A549 (cell line): ENCODE data around the gene GPANK1. TPM values are rescaled to one million over a fixed set of nuclear protein-coding genes. Genes with fewer than 3 reads are reported as not detected.

ENCODE experiments used
- ATAC-seq, 2 experiments: fragments of 200-7000 bp in 1 of 2; fragments of >200 bp in 1 of 2; cut with Nextera tagmentation in 1 of 2; cut with Tn5 transposase in 1 of 2; 3 replicates each; pipeline versions ENCODE4 v1.8.0 to v1.9.1; 2018 to 2020; ENCODE audit warnings: mild to moderate bottlenecking in 1 of 2, moderate library complexity in 1 of 2
- CTCF ChIA-PET: fragments of 300-600 bp; sonication (Branson Sonifier 250); formaldehyde crosslinking; extraction: SDS; loops from one replicate; lab custom pipeline; 2021; ENCODE audit warnings: antibody characterized with exemption, inconsistent platforms; lab: Yijun Ruan, JAX
- POLR2A ChIA-PET: fragments of 350-600 bp; formaldehyde crosslinking; extraction: SDS; loops from one replicate; lab custom pipeline; 2021; ENCODE audit warnings: antibody characterized with exemption, inconsistent platforms; lab: Yijun Ruan, JAX
- DNase-seq, 2 experiments: peaks; one replicate each; pipeline versions ENCODE4 v3.0.0 to v3.0.0-alpha.2; 2011 to 2016; ENCODE audit warnings: low read depth in 1 of 2, low spot score in 1 of 2
- FAIRE-seq: peaks from 2 replicates; lab custom pipeline; 2011; peaks lifted over from hg19 to GRCh38; lab: Jason Lieb, UNC
- H3K27ac ChIP-seq, 2 experiments: fragments of >200 bp; sonication (Bioruptor Twin); formaldehyde crosslinking; 3 replicates each; pipeline ENCODE4 v1.5.1; 2016 to 2017
- H3K4me1 ChIP-seq: fragments of >200 bp; sonication (Bioruptor Twin); formaldehyde crosslinking; 3 replicates; pipeline ENCODE4 v1.6.1; 2016
- H3K4me2 ChIP-seq: fragments of >200 bp; sonication (Bioruptor Twin); formaldehyde crosslinking; 3 replicates; pipeline ENCODE4 v1.6.1; 2016
- H3K4me3 ChIP-seq: fragments of >200 bp; sonication (Bioruptor Twin); formaldehyde crosslinking; 3 replicates; pipeline ENCODE4 v1.5.1; 2016
- H3K9me3 ChIP-seq: fragments of >200 bp; sonication (Bioruptor Twin); formaldehyde crosslinking; 3 replicates; pipeline ENCODE4 v1.6.1; 2016
- FOSB ChIP-seq: fragments of 250-450 bp; sonication (Bioruptor Pico); IDR thresholded peaks from 2 replicates; pipeline ENCODE4 v1.5.0; 2020; ENCODE audit warnings: mild to moderate bottlenecking, moderate library complexity
- HEYL ChIP-seq: fragments of 250-450 bp; sonication (Bioruptor Pico); IDR thresholded peaks from 2 replicates; pipeline ENCODE4 v1.8.0; 2021; ENCODE audit warnings: mild to moderate bottlenecking, moderate library complexity
- JUNB ChIP-seq: fragments of >200 bp; sonication (Bioruptor Twin); formaldehyde crosslinking; IDR thresholded peaks from 2 replicates; pipeline ENCODE4 v1.6.1; 2016
- KDM1A ChIP-seq: fragments of 200-600 bp; sonication (generic); IDR thresholded peaks from 2 replicates; pipeline ENCODE4 v1.6.1; 2016; ENCODE audit warnings: low read depth, mild to moderate bottlenecking
- MAFK ChIP-seq: fragments of 450-650 bp; IDR thresholded peaks from 2 replicates; pipeline ENCODE4 v1.6.1; 2014; ENCODE audit not compliant: partially characterized antibody
- MAZ ChIP-seq: fragments of 150-350 bp; IDR thresholded peaks from 2 replicates; pipeline ENCODE4 v1.6.1; 2014; ENCODE audit warnings: antibody characterized with exemption, low read depth, low read length, borderline replicate concordance
- MYC ChIP-seq: IDR thresholded peaks from 2 replicates; pipeline ENCODE4 v1.6.1; 2012; ENCODE audit warnings: mild to moderate bottlenecking, inconsistent platforms, low read length, improper control_type of control experiment, borderline replicate concordance
- NR3C1 ChIP-seq: fragments of >200 bp; sonication (Bioruptor Twin); formaldehyde crosslinking; IDR thresholded peaks from 3 replicates; pipeline ENCODE4 v1.6.1; 2017
- PHF8 ChIP-seq: fragments of 200-600 bp; sonication (generic); IDR thresholded peaks from 2 replicates; pipeline ENCODE4 v1.6.1; 2016; ENCODE audit warnings: low read depth, mild to moderate bottlenecking, antibody characterized with exemption, moderate library complexity, borderline replicate concordance
- POLR2A ChIP-seq: IDR thresholded peaks from 2 replicates; pipeline ENCODE4 v1.6.1; 2012; ENCODE audit warnings: mild to moderate bottlenecking, low read length
- RAD21 ChIP-seq, 2 experiments: fragments of >200 bp in 1 of 2; sonication (Bioruptor Twin) in 1 of 2; formaldehyde crosslinking in 1 of 2; IDR thresholded peaks in 1 of 2; conservative IDR thresholded peaks in 1 of 2; 2 replicates in 1 of 2; 3 replicates in 1 of 2; pipeline ENCODE4 v1.6.1; 2012 to 2018; ENCODE audit warnings: inconsistent platforms in 1 of 2
- SREBF2 ChIP-seq: fragments of 450-650 bp; IDR thresholded peaks from 2 replicates; pipeline ENCODE4 v1.6.1; 2014; ENCODE audit warnings: mild to moderate bottlenecking, moderate library complexity
- TFCP2L1 ChIP-seq: fragments of 250-450 bp; sonication (Bioruptor Pico); IDR thresholded peaks from 2 replicates; pipeline ENCODE4 v1.5.0; 2021; ENCODE audit warnings: mild to moderate bottlenecking
- ZSCAN20 ChIP-seq: fragments of 250-450 bp; sonication (Bioruptor Pico); IDR thresholded peaks from 2 replicates; pipeline ENCODE4 v1.8.0; 2022; ENCODE audit warnings: mild to moderate bottlenecking, moderate library complexity
- WGBS: methylation state at CpG from one replicate; pipeline ENCODE4 v1.1.6; 2017; ENCODE audit errors: missing lambda C conversion rate; 5-methylcytosine and 5-hydroxymethylcytosine counted together
- polyA plus RNA-seq, 4 experiments: library from polyadenylated mRNA; depleted of rRNA in 3 of 4; stranded (reverse); fragments of >200 nt; fragmentation: RNase III in 1 of 4; extraction: RNeasy Plus Mini Kit Qiagen cat#74134 plus additional on column Dnase treatment in 1 of 4; gene quantifications; 2 replicates in 3 of 4; 3 replicates in 1 of 4; pipeline ENCODE4 v1.2.3, GENCODE V29; 2011 to 2017
- TF ChIP-seq, protein P1 (sequence below): fragments of >200 bp; sonication (Bioruptor Twin); formaldehyde crosslinking; IDR thresholded peaks from 3 replicates; pipeline ENCODE4 v1.5.1; 2016
- TF ChIP-seq, protein P2 (sequence below): fragments of 450-650 bp; IDR thresholded peaks from 2 replicates; pipeline ENCODE4 v1.6.1; 2014; ENCODE audit warnings: antibody characterized with exemption
- TF ChIP-seq, protein P3 (sequence below): IDR thresholded peaks from 2 replicates; pipeline ENCODE4 v1.6.1; 2012

Gene GPANK1
- polyA plus RNA-seq, 2 of the 4 experiments (the other 2 are of a cell fraction): 11.0 TPM

DNA sequence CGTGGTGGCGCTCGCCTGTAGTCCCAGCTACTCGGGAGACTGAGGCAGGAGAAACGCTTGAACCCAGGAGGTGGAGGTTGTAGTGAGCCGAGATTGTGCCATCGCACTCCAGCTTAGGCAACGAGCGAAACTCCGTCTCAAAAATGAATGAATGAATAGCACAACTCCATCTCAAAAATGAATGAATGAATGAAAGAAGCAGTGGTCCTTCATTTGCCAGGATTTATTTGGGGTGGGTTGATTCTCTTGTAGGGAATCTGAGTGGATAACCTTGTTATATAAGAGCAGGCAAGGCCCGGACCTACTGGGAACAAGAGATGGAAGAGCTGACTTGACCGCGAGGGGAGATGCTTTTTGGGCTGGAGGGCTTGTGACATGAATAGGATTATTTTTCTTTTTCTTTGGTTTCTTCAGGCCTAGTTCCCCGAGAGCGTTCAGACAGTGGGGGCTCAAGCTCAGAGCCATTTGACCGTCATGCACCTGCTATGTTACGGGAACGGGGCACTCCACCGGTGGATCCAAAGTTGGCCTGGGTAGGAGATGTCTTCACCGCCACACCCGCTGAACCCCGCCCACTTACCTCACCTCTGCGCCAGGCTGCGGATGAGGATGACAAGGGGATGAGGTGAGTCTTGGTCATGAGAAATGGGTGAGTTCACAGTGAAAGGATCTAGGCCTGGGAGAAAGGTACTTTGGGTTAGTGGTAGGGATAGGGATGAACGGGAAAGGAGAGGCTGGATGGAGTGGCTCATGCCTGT, 34.4 kb downstream of the GPANK1 start (continued):
- TF ChIP-seq, protein P1, sequence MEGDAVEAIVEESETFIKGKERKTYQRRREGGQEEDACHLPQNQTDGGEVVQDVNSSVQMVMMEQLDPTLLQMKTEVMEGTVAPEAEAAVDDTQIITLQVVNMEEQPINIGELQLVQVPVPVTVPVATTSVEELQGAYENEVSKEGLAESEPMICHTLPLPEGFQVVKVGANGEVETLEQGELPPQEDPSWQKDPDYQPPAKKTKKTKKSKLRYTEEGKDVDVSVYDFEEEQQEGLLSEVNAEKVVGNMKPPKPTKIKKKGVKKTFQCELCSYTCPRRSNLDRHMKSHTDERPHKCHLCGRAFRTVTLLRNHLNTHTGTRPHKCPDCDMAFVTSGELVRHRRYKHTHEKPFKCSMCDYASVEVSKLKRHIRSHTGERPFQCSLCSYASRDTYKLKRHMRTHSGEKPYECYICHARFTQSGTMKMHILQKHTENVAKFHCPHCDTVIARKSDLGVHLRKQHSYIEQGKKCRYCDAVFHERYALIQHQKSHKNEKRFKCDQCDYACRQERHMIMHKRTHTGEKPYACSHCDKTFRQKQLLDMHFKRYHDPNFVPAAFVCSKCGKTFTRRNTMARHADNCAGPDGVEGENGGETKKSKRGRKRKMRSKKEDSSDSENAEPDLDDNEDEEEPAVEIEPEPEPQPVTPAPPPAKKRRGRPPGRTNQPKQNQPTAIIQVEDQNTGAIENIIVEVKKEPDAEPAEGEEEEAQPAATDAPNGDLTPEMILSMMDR: no peak
- TF ChIP-seq, all 56 proteins: peak for 0

DNA sequence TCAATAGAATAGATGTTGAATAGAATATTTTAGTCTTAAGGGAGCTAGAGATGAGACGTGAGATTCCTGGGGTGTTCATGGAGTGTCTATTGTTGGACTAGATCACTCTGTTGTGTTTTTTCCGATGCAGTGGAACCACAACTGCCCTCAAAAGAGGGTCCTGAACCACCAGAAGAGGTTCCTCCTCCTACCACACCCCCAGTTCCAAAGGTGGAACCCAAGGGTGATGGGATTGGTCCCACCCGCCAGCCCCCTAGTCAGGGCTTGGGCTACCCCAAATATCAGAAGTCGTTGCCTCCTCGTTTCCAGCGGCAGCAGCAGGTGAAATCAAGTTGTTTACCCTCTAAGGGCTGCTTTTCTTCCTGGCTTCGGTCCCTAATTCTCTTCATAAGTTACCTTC, 35.8 kb downstream of the GPANK1 start:
- Histone ChIP-seq H3K4me1 (no peaks in the 10 kb centered on the region), H3K4me3 (no peak overlapping the region), H3K27ac (no peak overlapping the region), H3K9me3 (no peaks in the 10 kb centered on the region), H3K4me2 (no peak overlapping the region)
- ATAC-seq (no peak), DNase-seq (no peak), FAIRE-seq (no peak)
- WGBS: 93% methylated on average over 7 of the region's 7 CpGs
- CTCF ChIA-PET: no interaction called here
- POLR2A ChIA-PET: no interaction called here
- TF ChIP-seq MAZ: no peak
- no peak for TF ChIP-seq KDM1A
- no peak for TF ChIP-seq MYC

DNA sequence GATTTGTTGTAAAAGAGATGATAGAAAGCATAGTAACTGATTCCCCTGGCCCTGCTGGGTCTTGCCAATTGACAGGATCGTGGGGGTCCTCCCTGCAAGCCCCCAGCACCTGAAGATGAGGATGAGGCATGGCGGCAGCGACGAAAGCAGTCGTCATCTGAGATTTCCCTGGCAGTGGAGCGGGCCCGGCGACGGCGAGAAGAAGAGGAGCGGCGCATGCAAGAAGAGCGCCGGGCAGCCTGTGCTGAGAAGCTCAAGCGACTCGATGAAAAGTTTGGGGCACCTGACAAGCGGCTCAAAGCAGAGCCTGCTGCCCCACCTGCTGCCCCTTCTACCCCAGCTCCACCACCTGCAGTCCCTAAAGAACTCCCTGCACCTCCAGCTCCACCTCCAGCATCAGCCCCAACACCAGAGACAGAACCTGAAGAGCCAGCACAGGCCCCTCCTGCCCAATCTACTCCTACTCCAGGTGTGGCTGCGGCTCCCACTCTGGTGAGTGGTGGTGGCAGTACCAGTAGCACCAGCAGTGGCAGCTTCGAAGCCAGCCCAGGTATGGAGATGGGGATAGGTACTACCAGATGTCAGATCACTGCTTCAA, 37.0 kb downstream of the GPANK1 start:
- no peaks in the 10 kb centered on the region for H3K9me3 ChIP-seq
- H3K27ac ChIP-seq: no peak overlapping the region
- WGBS: 89% methylated on average over 17 of the region's 19 CpGs
- no peak for DNase-seq
- H3K4me1 ChIP-seq: peaks cover 2% of the 10 kb centered on the region; the same call in 2 of the 3 replicates
- TF ChIP-seq FOSB (CRISPR knock-in tag): no peak
- TF ChIP-seq NR3C1: no peak
- TF ChIP-seq POLR2A: no peak
- no peak for TF ChIP-seq JUNB
- no peak for TF ChIP-seq ZSCAN20 (CRISPR knock-in tag)
- TF ChIP-seq PHF8: no peak
- no peak for TF ChIP-seq KDM1A
- no peak for TF ChIP-seq SREBF2
- no peak for TF ChIP-seq TFCP2L1 (CRISPR knock-in tag)
- no peak for TF ChIP-seq RAD21 (conservative IDR thresholded peaks at IDR 0.05 in 1 of 2, IDR thresholded peaks at IDR 0.05 in 1 of 2)
- no peak for TF ChIP-seq MAFK
- TF ChIP-seq, protein P2, sequence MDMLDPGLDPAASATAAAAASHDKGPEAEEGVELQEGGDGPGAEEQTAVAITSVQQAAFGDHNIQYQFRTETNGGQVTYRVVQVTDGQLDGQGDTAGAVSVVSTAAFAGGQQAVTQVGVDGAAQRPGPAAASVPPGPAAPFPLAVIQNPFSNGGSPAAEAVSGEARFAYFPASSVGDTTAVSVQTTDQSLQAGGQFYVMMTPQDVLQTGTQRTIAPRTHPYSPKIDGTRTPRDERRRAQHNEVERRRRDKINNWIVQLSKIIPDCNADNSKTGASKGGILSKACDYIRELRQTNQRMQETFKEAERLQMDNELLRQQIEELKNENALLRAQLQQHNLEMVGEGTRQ: no peak
- no peak for TF ChIP-seq HEYL (CRISPR knock-in tag)
- TF ChIP-seq, protein P1: no peak
- TF ChIP-seq, protein P3, sequence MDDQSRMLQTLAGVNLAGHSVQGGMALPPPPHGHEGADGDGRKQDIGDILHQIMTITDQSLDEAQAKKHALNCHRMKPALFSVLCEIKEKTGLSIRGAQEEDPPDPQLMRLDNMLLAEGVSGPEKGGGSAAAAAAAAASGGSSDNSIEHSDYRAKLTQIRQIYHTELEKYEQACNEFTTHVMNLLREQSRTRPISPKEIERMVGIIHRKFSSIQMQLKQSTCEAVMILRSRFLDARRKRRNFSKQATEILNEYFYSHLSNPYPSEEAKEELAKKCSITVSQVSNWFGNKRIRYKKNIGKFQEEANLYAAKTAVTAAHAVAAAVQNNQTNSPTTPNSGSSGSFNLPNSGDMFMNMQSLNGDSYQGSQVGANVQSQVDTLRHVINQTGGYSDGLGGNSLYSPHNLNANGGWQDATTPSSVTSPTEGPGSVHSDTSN: no peak
- no peak for TF ChIP-seq MYC
- ChIA-PET CTCF (interaction anchor here (0.9 to 1.3 kb wide), 3 partner anchors 22 to 76 kb away, joined by 3 to 4 read pairs (median 3); no protein-coding TSS in a partner anchor), POLR2A (no interaction called here)
- no peak overlapping the region for H3K4me2 ChIP-seq
- H3K4me3 ChIP-seq: no peak overlapping the region
- ATAC-seq: no peak
- no peak for FAIRE-seq
